ENCODE results near the gene NPEPPS.

DNA sequence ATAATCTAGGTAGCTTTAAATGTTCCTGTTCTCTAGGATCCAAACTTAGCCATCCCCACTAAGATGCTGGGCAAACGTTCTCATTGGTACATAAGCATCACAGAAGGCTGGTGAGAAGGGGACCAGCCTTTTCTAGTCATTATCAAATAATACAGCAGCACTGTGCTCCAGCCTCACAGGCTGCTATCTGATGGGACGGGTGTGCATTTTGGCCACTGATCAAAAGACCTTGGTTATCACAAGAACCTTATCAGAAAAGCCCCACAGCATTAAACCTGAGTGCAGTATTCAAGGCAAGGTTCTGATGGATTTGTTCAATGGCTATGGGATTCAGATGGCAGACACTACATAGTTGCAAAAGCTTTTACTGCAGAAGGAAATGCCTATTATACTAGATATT, 99.7 kb downstream of the NPEPPS start:
- no peak for TF ChIP-seq CTCF (conservative IDR thresholded peaks at IDR 0.05; ENCODE audit: low read depth, low read length)
- TF ChIP-seq EZH2 (IDR thresholded peaks at IDR 0.05; ENCODE audit: borderline replicate concordance, low read depth, low read length, poor library complexity, severe bottlenecking), result no peak

Data from A673 (cell line).